WTC11 (cell line): ENCODE data around the gene SEMA5B.

Source experiments
- ATF3 ChIP-seq: sonication (generic); formaldehyde crosslinking; conservative IDR thresholded peaks from 2 replicates; pipeline ENCODE4 v1.8.1; 2022; ENCODE audit warnings: mild to moderate bottlenecking, missing genetic modification reagents
- CREB1 ChIP-seq: sonication (generic); formaldehyde crosslinking; IDR thresholded peaks from 2 replicates; pipeline ENCODE4 v1.8.0; 2023; ENCODE audit warnings: mild to moderate bottlenecking, missing genetic modification reagents
- E2F5 ChIP-seq: sonication (generic); formaldehyde crosslinking; IDR thresholded peaks from 2 replicates; pipeline ENCODE4 v1.8.1; 2022; ENCODE audit warnings: mild to moderate bottlenecking, moderate library complexity, missing genetic modification reagents
- JAZF1 ChIP-seq: fragments of 250-450 bp; sonication (Bioruptor Pico); IDR thresholded peaks from 2 replicates; pipeline ENCODE4 v1.9.0; 2021; ENCODE audit warnings: moderate library complexity, mild to moderate bottlenecking, inconsistent platforms
- KAT7 ChIP-seq: sonication (generic); formaldehyde crosslinking; IDR thresholded peaks from 2 replicates; pipeline ENCODE4 v1.8.1; 2023; ENCODE audit warnings: missing genetic modification reagents, mild to moderate bottlenecking, borderline replicate concordance
- NR2C2 ChIP-seq: sonication (generic); formaldehyde crosslinking; IDR thresholded peaks from 2 replicates; pipeline ENCODE4 v1.8.0; 2022; ENCODE audit warnings: mild to moderate bottlenecking, missing genetic modification reagents
- NR3C1 ChIP-seq: sonication (generic); formaldehyde crosslinking; conservative IDR thresholded peaks from 2 replicates; pipeline ENCODE4 v1.8.1; 2023; ENCODE audit warnings: low read depth, mild to moderate bottlenecking, missing genetic modification reagents
- STAT6 ChIP-seq: sonication (generic); formaldehyde crosslinking; conservative IDR thresholded peaks from 2 replicates; pipeline ENCODE4 v1.8.1; 2023; ENCODE audit warnings: mild to moderate bottlenecking, low read depth, missing genetic modification reagents, moderate library complexity
- USF1 ChIP-seq: sonication (generic); formaldehyde crosslinking; IDR thresholded peaks from 2 replicates; pipeline ENCODE4 v1.8.0; 2022; ENCODE audit warnings: mild to moderate bottlenecking, missing genetic modification reagents
- USF2 ChIP-seq: sonication (generic); formaldehyde crosslinking; IDR thresholded peaks from 2 replicates; pipeline ENCODE4 v1.8.1; 2023; ENCODE audit warnings: mild to moderate bottlenecking, missing genetic modification reagents, moderate library complexity
- TF ChIP-seq, protein P1 (sequence below): fragments of 200-600 bp; IDR thresholded peaks from 2 replicates; pipeline ENCODE4 v1.8.0; 2022; ENCODE audit warnings: antibody characterized with exemption
- TF ChIP-seq, protein P2 (sequence below): sonication (generic); formaldehyde crosslinking; IDR thresholded peaks from 2 replicates; pipeline ENCODE4 v1.8.1; 2022; ENCODE audit warnings: low read depth, mild to moderate bottlenecking, moderate library complexity, missing genetic modification reagents, borderline replicate concordance

DNA sequence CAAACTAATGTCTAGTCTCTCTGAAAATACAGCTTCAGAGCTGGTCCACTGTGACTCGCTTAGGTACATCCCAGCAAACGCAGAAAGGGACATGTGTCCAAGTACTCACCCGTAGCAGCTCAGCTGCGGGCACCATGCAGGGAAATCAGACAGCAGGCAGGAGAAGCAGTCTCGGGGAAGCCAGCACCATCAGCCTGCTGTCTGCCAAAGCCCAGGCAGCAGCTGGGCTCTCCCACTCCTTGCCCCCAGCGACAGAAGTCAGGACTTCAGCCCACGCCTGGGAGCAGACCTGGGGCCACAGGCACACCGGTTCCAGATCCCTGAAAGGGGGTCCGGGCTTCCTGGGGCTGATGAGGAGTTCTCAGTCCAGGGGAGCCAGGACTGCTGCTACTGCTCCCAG, 34.9 kb downstream of the SEMA5B start:
- TF ChIP-seq, protein P1, sequence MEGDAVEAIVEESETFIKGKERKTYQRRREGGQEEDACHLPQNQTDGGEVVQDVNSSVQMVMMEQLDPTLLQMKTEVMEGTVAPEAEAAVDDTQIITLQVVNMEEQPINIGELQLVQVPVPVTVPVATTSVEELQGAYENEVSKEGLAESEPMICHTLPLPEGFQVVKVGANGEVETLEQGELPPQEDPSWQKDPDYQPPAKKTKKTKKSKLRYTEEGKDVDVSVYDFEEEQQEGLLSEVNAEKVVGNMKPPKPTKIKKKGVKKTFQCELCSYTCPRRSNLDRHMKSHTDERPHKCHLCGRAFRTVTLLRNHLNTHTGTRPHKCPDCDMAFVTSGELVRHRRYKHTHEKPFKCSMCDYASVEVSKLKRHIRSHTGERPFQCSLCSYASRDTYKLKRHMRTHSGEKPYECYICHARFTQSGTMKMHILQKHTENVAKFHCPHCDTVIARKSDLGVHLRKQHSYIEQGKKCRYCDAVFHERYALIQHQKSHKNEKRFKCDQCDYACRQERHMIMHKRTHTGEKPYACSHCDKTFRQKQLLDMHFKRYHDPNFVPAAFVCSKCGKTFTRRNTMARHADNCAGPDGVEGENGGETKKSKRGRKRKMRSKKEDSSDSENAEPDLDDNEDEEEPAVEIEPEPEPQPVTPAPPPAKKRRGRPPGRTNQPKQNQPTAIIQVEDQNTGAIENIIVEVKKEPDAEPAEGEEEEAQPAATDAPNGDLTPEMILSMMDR = no peak
- TF ChIP-seq, protein P2, sequence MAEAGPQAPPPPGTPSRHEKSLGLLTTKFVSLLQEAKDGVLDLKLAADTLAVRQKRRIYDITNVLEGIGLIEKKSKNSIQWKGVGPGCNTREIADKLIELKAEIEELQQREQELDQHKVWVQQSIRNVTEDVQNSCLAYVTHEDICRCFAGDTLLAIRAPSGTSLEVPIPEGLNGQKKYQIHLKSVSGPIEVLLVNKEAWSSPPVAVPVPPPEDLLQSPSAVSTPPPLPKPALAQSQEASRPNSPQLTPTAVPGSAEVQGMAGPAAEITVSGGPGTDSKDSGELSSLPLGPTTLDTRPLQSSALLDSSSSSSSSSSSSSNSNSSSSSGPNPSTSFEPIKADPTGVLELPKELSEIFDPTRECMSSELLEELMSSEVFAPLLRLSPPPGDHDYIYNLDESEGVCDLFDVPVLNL (CRISPR knock-in tag) = no peak
- TF ChIP-seq USF2 (no peak), KAT7 (CRISPR knock-in tag) (no peak), USF1 (no peak), NR3C1 (CRISPR knock-in tag) (no peak), ATF3 (CRISPR knock-in tag) (no peak), JAZF1 (CRISPR knock-in tag) (no peak), CREB1 (CRISPR knock-in tag) (no peak), E2F5 (no peak), STAT6 (CRISPR knock-in tag) (no peak), NR2C2 (CRISPR knock-in tag) (no peak)
